ENCODE measurements around the gene TNFRSF1A. TPM values are rescaled to one million over a fixed set of nuclear protein-coding genes. Genes with fewer than 3 reads are reported as not detected.

Gene TNFRSF1A
- total and polyA plus RNA-seq, 4 donors = 36.9 to 144 (median 88.4) TPM

DNA sequence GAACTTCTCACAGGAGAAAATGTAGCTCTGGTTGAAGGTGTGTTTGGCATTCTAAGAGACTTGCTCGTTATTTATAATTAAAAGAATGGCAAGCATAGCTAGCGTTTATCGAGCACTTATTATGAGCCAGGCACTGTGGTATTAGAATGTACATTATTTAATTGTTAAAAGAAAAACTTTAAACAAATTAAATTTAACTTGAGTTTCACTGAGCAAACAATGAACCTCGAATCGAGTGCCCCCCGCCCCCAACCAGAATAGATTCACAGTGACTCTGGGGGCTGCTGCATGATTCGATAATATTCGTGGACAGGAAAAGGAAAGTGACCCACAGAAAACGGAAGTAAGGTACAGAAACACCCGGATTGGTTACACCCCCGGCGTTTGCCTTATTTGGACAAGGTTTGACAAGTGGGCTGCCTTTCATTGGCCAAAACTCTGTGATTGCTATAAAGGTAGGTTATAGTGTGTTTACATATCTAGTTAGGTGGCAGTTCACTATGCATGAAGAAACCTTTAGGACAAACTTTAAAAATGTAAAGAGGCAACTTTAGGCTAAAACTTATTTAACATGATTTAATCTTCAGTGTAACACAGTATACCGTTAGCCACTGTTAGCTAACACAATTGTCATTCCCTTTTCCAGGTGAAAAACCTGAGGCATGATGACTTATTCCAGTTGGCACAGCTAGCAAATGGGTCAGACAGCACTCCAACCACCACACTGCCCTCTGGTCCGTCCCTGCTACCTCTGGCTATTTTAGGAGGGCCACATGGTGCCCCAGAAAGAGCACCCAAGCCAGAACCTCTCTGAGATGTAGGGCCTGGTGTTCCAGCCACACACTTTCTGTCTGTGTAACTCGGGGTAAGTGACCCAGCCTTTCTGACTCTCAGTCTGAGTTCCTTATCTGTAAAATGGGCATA is 26.4 kb upstream of the TNFRSF1A start:
- H3K9ac ChIP-seq (ENCODE audit: low read depth in 1 of 2, low read length in 2 of 2) = peak overlapping the region in 1 of 2 donors; percentile 33
- H3K27me3 ChIP-seq (ENCODE audit: control insufficient read depth in 4 of 4, insufficient read depth in 4 of 4, low read length in 3 of 4) = no peaks in the 10 kb centered on the region
- H3K9me3 ChIP-seq (ENCODE audit: control insufficient read depth in 4 of 4, low read length in 3 of 4) = no peaks in the 10 kb centered on the region

DNA sequence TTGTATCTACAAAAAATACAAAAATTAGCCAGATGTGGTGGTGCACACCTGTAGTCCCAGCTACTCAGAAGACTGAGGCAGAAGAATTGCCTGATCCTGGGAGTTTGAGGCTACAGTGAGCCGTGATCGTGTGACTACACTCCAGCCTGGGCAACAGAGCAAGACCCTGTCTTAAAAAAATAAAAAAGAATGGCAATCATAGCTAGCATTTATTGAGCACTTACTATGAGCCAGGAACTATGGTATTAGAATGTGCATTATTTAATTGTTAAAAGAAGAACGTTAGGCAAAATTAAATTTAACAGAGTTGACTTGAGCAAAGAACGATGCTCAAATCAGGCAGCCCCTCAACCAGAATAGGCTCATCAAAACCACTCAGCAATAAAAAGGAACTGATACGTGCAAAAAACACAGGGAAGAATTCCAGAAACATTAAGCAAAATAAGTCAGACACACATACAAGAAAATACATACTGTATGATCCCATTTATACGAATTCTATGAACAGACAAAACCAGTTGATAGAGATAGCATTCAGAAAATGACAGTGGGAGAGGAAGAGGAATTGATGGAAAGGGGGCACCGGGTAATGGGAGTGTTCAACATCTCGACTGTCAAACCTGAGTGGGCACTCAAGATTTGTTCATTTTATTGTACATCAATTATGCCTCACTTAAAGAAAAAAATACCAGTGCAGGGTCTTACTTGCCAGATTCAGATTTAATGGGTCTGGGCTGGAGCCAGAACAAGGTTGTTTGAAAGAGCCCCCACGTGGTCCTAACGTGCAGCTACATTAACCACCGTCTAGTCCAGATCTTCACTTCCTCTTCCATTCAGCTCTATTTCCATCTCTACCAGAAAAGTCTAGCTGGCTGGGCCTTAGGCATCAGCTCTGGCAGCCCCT is 25.4 kb upstream of the TNFRSF1A start:
- TF ChIP-seq JUND (IDR thresholded peaks at IDR 0.05) (no peak), GABPA (IDR thresholded peaks at IDR 0.05 in 1 of 2, conservative IDR thresholded peaks at IDR 0.05 in 1 of 2) (no peak), YY1 (IDR thresholded peaks at IDR 0.05) (no peak), RAD21 (IDR thresholded peaks at IDR 0.05) (peak; percentile 18 to 62), TAF1 (conservative IDR thresholded peaks at IDR 0.05) (no peak)
- TF ChIP-seq, protein P1, sequence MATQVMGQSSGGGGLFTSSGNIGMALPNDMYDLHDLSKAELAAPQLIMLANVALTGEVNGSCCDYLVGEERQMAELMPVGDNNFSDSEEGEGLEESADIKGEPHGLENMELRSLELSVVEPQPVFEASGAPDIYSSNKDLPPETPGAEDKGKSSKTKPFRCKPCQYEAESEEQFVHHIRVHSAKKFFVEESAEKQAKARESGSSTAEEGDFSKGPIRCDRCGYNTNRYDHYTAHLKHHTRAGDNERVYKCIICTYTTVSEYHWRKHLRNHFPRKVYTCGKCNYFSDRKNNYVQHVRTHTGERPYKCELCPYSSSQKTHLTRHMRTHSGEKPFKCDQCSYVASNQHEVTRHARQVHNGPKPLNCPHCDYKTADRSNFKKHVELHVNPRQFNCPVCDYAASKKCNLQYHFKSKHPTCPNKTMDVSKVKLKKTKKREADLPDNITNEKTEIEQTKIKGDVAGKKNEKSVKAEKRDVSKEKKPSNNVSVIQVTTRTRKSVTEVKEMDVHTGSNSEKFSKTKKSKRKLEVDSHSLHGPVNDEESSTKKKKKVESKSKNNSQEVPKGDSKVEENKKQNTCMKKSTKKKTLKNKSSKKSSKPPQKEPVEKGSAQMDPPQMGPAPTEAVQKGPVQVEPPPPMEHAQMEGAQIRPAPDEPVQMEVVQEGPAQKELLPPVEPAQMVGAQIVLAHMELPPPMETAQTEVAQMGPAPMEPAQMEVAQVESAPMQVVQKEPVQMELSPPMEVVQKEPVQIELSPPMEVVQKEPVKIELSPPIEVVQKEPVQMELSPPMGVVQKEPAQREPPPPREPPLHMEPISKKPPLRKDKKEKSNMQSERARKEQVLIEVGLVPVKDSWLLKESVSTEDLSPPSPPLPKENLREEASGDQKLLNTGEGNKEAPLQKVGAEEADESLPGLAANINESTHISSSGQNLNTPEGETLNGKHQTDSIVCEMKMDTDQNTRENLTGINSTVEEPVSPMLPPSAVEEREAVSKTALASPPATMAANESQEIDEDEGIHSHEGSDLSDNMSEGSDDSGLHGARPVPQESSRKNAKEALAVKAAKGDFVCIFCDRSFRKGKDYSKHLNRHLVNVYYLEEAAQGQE (IDR thresholded peaks at IDR 0.05) = no peak
- TF ChIP-seq, protein P2, sequence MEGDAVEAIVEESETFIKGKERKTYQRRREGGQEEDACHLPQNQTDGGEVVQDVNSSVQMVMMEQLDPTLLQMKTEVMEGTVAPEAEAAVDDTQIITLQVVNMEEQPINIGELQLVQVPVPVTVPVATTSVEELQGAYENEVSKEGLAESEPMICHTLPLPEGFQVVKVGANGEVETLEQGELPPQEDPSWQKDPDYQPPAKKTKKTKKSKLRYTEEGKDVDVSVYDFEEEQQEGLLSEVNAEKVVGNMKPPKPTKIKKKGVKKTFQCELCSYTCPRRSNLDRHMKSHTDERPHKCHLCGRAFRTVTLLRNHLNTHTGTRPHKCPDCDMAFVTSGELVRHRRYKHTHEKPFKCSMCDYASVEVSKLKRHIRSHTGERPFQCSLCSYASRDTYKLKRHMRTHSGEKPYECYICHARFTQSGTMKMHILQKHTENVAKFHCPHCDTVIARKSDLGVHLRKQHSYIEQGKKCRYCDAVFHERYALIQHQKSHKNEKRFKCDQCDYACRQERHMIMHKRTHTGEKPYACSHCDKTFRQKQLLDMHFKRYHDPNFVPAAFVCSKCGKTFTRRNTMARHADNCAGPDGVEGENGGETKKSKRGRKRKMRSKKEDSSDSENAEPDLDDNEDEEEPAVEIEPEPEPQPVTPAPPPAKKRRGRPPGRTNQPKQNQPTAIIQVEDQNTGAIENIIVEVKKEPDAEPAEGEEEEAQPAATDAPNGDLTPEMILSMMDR (IDR thresholded peaks at IDR 0.05; ENCODE audit: low read depth, low read length, missing input control) = peak; percentile 27
- Histone ChIP-seq H3K9me3 (ENCODE audit: control insufficient read depth in 4 of 4, low read length in 3 of 4) (no peaks in the 10 kb centered on the region), H3K27ac (ENCODE audit: low read depth in 1 of 2, low read length in 2 of 2) (peak overlapping the region; percentile 37 to 70), H3K4me1 (ENCODE audit: control insufficient read depth in 4 of 4, insufficient read depth in 4 of 4, low read length in 3 of 4) (peaks cover 4 to 30% (median 17%) of the 10 kb centered on the region in 4 donors), H3K9ac (ENCODE audit: low read depth in 1 of 2, low read length in 2 of 2) (no peak overlapping the region), H3K27me3 (ENCODE audit: control insufficient read depth in 4 of 4, insufficient read depth in 4 of 4, low read length in 3 of 4) (no peaks in the 10 kb centered on the region), H3K4me3 (ENCODE audit: low read depth in 1 of 3, low read length in 3 of 3) (no peak overlapping the region), H3K36me3 (ENCODE audit: control insufficient read depth in 4 of 4, insufficient read depth in 3 of 4, low read depth in 1 of 4, low read length in 3 of 4) (no peaks in the 10 kb centered on the region)
- 63% methylated on average over 11 of the region's 11 CpGs for WGBS
- DNase-seq (ENCODE audit: low spot score) = no peak

More for the DNA sequence above, 26.4 kb upstream of the TNFRSF1A start:
- no peak for TF ChIP-seq JUND (IDR thresholded peaks at IDR 0.05)
- TF ChIP-seq RXRA (IDR thresholded peaks at IDR 0.05) = peak; percentile 60 to 61
- peak; percentile 28 to 32 for TF ChIP-seq HNF4A (conservative IDR thresholded peaks at IDR 0.05)
- TF ChIP-seq SP1 (IDR thresholded peaks at IDR 0.05) = peak; percentile 33
- Histone ChIP-seq H3K4me1 (ENCODE audit: control insufficient read depth in 4 of 4, insufficient read depth in 4 of 4, low read length in 3 of 4) (peaks cover 4 to 24% (median 14%) of the 10 kb centered on the region in 4 donors), H3K27ac (ENCODE audit: low read depth in 1 of 2, low read length in 2 of 2) (peak overlapping the region; percentile 37 to 70), H3K4me3 (ENCODE audit: low read depth in 1 of 3, low read length in 3 of 3) (no peak overlapping the region), H3K36me3 (ENCODE audit: control insufficient read depth in 4 of 4, insufficient read depth in 3 of 4, low read depth in 1 of 4, low read length in 3 of 4) (no peaks in the 10 kb centered on the region)
- DNase-seq (ENCODE audit: low spot score) = no peak
- WGBS = 58% methylated on average over 15 of the region's 15 CpGs

Data from liver (tissue), 9 donors.